Activated gamma-delta T cell treated with Interleukin-2 at 50 U/mL for 16 hours (primary cell): ENCODE measurements around the gene RPS25.
"Not testable (repeated sequence)": the region's sequence is repeated elsewhere in the genome, so short reads cannot be mapped to it uniquely, and the experiment has no call there.

Experiments
- DNase-seq: peaks from one replicate; pipeline ENCODE4 v3.0.0-alpha.2; 2020

RPS25 gene

GRCh38 chr11:119038884-119039283, 20.7 kb upstream of the RPS25 start:
- no peak for DNase-seq

GRCh38 chr11:119034813-119035212, 16.7 kb upstream of the RPS25 start:
- DNase-seq, result no peak

- DNase-seq, result not testable (repeated sequence)
These were observed 15.3 kb upstream of the RPS25 start for GRCh38 chr11:119033421-119033820.

GRCh38 chr11:119031912-119032280, 13.8 kb upstream of the RPS25 start:
- no peak for DNase-seq

GRCh38 chr11:119030329-119031047, 12.3 kb upstream of the RPS25 start, which contains the start of gene SLC37A4:
Gene SLC37A4, minus strand, starts transcription at chr11:119030877.
- DNase-seq, result peak; percentile 99

- DNase-seq, result peak; percentile 15
These were observed 11.8 kb upstream of the RPS25 start for GRCh38 chr11:119030029-119030328.

- DNase-seq, result no peak
These were observed 11.3 kb upstream of the RPS25 start for GRCh38 chr11:119029340-119030028.

GRCh38 chr11:119029069-119029339, 10.9 kb upstream of the RPS25 start:
- no peak for DNase-seq

GRCh38 chr11:119028346-119029068, 10.4 kb upstream of the RPS25 start:
- DNase-seq, result no peak

GRCh38 chr11:119027561-119028345, 9.6 kb upstream of the RPS25 start:
- DNase-seq, result no peak

GRCh38 chr11:119026970-119027369, 8.8 kb upstream of the RPS25 start:
- no peak for DNase-seq

- DNase-seq, result no peak
These were observed 8.0 kb upstream of the RPS25 start for GRCh38 chr11:119025978-119026766.

- no peak for DNase-seq
These were observed 7.4 kb upstream of the RPS25 start for GRCh38 chr11:119025541-119025940.

GRCh38 chr11:119025099-119025473, 6.9 kb upstream of the RPS25 start:
- no peak for DNase-seq

- DNase-seq, result no peak
These were observed 6.4 kb upstream of the RPS25 start for GRCh38 chr11:119024430-119025098.

- no peak for DNase-seq
These were observed 5.6 kb upstream of the RPS25 start for GRCh38 chr11:119023741-119024140.

- no peak for DNase-seq
These were observed 3.5 kb upstream of the RPS25 start for GRCh38 chr11:119021631-119022030.

GRCh38 chr11:119019996-119020395, 1.9 kb upstream of the RPS25 start:
- DNase-seq, result no peak

- not testable (repeated sequence) for DNase-seq
These were observed 766 bp downstream of the RPS25 start for GRCh38 chr11:119017377-119017776.

GRCh38 chr11:119016216-119017009, 1.7 kb downstream of the RPS25 start:
- no peak for DNase-seq

- DNase-seq, result no peak
These were observed 3.0 kb downstream of the RPS25 start for GRCh38 chr11:119015054-119015611.
